Measurements from ENCODE around the gene NFKBIZ.
A peak's percentile ranks its signal among the peaks of the same experiment; 100 is the strongest.
"Not testable (repeated sequence)": the region's sequence is repeated elsewhere in the genome, so short reads cannot be mapped to it uniquely, and the experiment has no call there.

The NFKBIZ gene

DNA sequence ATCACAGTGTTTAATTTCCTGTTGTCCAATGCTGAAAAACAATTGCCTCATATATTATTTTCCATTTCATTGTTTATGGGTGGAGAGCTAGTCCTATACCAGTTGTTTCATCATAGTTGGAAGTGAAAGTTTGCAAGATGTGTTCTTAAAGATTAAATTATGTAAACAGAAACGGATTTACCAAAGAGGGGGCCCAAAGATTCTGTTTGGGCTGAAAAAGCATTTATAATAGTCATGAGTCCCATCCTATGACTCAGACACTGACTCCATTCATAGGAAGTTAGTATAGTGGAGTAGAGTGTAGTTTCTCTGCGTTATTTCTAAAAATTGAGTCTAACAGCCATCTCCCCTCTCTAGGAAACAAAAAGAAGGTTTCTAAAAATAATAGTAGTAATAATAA, 24.3 kb downstream of the NFKBIZ start:
- no peak for DNase-seq (ENCODE audit: low read depth)

DNA sequence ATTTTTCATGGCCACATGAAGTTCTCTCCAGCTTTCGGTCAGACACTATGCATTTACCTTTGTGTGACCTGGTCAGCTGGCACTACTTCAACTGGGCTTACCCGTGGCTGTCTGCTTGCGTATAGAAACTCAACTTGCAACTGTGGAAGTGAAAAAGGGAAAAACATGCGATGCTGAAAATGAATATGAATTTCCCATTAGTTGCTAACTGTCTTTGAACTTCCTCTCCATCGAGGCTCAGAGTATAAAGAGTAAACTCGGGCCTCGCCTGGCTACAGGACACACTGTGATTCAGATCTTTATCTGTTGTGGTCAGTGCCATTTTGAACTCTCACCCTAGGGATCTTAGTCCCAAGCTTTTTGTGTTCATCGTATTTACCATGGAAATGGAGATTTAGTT, 26.8 kb downstream of the NFKBIZ start:
- no peak for DNase-seq (ENCODE audit: low read depth)

DNA sequence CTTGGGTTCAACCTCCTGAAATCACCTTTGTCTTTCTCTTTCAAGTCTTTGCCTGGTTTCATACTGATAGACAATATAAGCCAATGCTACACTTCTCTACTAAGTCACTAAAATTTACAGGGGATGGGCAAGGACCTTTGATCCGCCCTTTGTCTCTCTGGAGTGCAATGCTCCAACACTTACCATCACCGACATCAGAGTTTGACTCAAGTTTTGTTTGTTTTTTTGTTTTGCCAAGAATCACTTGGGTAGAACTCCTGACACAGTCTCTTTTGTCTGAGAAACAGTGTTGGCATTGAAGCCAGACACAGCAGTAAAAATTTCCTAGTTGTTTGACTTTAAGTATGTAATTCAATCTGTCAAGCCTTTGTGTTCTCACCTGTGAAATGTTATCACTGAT, 29.3 kb downstream of the NFKBIZ start:
- DNase-seq (ENCODE audit: low read depth), result no peak

DNA sequence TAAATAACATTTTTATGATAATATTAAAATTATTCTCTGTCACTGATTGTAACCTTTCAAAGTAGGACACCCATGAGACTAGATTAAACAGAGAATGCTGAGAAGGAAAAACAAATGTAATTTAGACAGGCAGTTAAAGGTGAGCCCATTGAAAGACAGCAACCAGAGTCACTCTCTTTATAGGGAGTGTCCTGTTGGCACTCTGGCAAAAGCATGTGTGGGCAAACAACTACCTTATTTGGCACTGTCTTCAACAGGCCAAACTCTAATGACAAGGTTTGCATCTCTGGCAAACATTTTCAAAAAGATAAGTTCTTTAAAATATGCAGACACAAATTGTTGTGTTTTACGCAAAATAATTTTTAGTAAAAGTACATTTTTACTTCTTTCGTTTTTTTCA, 29.8 kb downstream of the NFKBIZ start:
- DNase-seq (ENCODE audit: low read depth), result no peak

DNA sequence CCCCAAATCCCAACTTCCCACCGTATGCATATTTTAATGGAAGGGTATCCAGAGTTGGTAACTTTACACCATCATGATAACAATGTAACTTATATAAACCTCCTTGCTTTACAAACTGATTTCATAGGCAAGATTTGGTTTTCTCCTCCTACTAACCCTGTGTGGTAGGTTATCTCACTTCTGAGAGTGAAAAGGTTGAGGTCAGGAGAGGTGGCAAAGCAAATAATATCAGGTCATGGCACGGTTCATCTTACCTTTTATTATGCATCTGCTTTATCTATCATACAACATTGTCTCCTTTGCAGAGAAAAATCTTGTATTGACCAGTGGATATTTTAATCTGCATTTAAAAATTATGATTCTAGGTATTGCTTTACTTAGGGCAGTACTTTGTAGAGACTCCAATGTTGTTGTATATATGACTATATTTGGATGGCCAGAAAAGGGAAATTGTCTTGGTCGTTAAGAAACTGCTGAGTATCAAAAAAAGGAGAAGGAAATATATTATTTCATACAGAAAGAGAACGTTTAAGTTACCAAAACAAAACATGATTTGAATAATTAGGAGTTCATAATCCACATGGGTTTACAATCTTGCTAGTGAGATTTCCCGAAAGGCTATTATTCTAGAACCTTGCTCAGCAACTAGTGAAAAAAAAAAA, 30.4 kb downstream of the NFKBIZ start:
- no peak for DNase-seq (ENCODE audit: low read depth)

DNA sequence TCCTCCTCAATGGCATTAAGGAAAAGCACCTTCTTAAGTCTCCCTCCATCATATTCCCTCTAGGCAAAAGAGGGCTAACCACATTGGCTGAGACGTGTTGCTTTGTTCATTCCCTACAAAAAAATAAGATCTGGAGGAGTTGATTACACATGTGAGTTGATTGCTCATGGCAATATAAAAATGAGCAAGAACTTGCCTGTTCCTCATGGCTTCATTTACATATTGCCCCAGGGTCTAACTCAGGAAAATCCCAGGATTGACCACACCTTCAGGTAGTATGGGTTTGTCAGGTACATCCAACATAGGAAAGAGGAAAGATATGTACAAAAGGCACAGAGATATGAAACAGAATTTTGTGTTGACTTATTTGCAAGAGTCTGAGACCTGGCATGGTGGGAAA, 35.5 kb downstream of the NFKBIZ start:
- DNase-seq (ENCODE audit: low read depth), result no peak

DNA sequence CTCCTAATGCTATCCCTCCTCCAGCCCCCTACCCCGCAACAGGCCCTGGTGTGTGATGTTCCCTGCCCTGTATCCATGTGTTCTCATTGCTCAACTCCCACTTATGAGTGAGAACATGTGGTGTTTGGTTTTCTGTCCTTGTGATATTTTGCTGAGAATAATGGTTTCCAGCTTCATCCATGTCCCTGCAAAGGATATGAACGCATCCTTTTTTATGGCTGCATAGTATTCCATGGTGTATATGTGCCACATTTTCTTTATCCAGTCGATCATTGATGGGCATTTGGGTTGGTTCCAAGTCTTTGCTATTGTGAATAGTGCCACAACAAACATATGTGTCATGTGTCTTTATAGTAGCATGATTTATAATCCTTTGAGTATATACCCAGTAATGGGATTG, 36.3 kb downstream of the NFKBIZ start:
- DNase-seq (ENCODE audit: low read depth), result not testable (repeated sequence)

DNA sequence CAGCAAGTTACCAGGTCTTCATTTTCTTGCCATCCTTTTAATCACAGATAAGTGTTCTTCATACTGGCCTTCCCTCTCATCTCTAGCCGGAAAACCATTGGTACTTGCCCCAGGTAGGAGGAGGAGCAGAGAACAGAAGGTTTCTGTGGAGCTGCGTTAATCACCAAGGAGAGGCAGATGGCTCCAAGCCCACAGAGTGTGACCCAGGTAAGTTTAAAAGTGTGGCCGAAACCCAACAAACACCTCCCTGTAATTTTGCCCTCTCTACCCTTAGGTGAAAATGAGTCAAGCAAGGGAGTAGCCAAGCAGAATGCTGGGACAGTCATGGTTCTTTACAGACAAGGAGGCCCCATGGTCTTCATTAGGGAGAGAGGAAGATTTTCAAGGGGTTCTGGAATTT, 37.3 kb downstream of the NFKBIZ start:
- no peak for DNase-seq (ENCODE audit: low read depth)

DNA sequence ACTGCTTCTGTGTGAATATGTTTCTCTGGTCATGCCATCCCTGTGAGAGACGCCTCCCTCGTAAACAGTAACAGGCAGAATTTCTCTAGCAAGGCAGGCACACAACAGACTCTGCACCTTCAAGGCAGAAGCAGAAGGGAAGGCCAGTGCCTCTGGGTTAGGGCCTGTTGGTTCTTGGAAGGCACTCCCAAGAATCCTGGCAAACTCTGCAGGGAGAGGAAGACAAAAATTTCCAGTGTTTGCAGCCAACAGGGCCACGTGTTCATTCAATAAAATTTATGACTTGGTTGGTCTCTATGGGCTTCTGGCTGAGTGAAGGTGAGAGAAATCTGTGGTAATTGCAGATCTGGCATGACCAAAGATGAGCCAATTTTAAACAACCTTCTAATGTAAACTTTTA, 39.3 kb downstream of the NFKBIZ start:
- DNase-seq (ENCODE audit: low read depth), result no peak

DNA sequence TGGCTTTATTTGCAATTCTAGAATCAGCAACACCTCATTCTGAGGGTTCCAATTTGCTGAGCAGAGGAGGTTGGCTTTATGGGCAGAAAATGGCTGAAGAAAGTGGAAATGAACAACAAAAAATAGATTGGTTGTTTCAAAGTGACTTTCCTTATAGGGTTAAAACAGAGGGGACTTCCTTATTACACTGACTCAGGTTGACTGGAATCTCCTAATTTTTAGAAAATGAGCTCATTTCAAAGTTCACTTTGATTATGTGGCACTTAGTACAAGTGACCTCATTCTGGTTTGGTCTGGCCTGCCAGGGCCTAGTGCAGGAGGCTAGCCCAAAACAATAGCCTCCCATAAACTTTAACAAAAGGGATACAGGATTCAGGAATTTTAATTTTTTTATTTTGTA, 41.4 kb downstream of the NFKBIZ start:
- DNase-seq (ENCODE audit: low read depth), result peak; percentile 41

DNA sequence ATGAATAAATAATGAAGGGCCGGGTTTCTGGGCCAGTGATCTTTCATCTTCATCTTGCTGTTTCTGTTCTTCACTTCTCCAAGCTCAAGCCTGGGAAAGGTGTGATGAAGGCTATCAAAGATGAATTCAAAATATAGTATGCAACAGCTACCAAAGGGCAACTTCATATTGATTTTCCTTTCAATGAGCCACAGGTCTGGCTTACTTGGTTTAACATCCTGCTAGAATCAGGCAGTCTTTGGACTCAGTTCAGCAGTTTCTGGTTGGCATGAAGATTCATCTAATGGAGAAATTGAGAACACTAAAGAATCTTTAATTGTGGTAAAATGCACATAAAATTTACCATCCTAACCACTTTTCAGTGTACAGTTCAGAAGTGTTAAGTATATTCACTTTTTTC, 43.3 kb downstream of the NFKBIZ start:
- DNase-seq (ENCODE audit: low read depth), result no peak

DNA sequence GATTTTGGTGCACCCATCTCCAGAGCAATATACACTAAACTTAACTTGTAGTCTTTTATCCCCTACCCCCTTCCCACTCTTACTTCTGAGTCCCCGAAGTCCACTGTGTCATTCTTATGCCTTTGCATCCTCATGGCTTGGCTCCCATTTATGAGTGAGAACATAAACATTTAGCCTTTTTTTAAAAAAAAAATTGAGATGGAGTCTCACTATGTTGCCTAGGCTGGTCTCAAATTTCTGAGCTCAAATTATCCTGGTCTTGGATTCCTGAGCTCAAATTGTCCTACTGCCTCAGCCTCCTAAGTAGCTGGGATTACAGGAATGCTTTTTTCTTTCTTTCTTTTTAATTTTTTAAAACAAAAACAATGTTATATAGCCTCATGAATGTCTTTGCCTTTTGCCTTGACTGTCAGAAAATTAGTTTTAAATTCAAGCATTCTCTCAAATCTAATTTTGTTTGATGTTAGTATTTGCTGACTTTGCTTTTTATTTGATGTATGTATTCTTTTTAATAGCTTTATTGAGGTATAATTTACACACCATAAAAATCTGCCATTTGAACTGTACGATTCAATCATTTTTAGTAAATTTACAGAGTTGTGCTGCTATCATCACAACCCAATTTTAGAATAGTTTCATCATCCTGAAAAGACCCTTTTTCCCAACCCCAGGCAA, 46.9 kb downstream of the NFKBIZ start:
- no peak for DNase-seq (ENCODE audit: low read depth)

DNA sequence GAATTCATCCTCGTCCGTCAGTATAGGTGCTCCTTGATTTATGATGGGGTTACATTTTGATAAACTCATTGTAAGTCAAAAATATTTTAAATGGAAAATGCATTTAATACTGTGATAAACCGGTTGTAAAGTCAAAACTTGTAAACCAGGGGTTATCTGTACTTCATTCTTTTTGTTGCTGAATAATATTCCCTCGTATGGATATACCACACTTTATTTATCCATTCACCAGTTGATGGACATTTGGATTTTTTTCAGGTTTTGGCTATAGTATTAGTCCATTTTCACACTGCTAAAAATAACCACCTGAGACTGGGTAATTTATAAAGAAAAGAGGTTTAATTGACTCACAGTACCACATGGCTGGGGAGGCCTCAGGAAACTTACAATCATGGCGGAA, 47.7 kb downstream of the NFKBIZ start:
- DNase-seq (ENCODE audit: low read depth), result no peak

DNA sequence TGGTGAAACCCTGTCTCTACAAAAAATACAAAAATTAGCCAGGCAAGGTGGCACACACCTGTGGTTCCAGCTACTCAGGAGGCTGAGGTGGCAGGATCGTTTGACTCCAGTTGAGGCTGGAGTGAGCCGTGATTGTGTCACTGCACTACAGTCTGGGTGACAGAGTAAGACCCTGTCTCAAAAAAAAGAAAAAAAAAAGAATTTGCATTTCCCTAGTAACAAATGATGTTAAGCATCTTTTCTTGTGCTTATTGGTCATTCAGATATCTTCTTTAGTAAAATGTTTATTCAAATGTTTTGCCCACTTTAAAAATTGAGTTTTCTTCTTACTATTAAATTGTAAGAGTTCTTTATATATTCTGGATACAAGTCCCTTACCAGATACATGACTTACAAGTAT, 48.7 kb downstream of the NFKBIZ start:
- DNase-seq (ENCODE audit: low read depth), result no peak

DNA sequence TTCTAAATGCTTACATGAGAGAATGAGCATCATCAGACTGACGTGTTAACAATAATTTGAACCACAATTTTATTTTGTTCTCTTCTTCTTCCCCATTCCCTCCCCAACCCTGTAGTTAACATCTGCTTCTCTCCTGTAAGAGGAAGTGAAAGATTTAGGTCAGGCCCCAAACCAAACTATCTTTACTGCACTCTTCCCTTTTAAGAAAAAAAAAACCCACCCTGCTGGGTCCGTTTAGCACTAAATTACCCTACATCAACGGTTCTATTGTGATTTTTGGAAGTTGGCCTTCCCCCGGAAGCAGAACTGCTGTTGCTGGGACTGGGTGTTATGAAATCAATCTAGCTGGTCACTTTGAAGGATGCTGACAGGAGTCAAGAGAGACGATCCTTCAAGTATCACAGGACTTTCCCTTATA, 49.4 kb downstream of the NFKBIZ start:
- no peak for DNase-seq (ENCODE audit: low read depth)

DNA sequence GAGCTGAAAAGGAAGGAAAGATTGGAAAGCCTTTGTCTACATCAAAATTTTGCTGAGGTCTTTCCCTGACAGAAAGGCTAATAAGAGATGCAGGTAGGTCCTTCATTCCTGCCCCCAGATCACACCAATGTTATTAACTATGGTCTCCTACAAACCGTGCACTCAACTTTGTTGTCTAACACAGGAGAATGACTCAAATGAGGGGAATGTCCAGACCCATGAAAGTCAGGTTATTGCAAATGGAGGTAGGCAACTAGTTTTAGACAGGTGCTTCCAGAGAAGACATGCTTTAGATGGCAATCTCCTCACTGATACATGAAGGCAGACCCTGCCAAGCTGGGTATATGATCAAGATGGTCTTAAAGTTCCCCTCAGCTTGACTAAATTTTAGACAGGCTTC, 51.0 kb downstream of the NFKBIZ start:
- DNase-seq (ENCODE audit: low read depth), result no peak

DNA sequence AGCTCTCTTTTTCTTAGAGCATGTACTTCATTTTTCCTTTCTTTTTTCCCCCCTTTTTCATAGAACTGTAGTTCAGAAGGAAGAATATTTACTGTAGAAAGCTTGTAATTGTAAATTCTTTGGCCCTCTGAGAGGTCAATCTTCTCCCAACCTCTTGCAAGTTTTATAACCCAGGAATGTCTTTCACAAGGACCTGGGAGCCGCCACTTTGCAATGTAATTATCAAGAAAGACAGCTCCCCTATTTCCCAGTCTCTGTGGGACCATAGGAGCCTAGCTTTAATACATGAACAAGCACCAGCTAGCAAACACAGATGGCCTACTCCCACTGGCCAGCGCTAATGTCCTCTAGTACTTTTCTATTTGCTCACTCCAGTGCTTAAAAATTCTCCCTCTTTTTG, 51.4 kb downstream of the NFKBIZ start:
- DNase-seq (ENCODE audit: low read depth), result no peak

DNA sequence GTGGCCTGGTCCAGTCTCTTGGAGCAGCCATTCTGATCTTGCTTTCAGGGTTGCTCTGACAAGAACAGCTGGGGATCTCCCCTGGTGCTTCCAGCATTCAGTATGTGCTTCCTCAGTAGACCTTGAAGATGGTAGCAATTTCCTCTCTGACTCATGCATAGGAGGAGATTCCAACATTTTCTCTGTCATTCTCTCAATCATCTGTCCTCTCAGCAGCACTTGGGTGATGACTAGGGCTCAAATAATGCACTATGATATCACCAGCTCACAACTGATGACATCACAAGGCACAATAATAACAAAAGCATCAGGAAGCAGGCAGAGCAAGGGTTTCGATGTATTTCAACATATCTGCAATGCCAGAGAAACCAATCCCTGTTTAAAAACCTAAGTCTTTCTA, 52.7 kb downstream of the NFKBIZ start:
- peak; percentile 85 for DNase-seq (ENCODE audit: low read depth)

DNA sequence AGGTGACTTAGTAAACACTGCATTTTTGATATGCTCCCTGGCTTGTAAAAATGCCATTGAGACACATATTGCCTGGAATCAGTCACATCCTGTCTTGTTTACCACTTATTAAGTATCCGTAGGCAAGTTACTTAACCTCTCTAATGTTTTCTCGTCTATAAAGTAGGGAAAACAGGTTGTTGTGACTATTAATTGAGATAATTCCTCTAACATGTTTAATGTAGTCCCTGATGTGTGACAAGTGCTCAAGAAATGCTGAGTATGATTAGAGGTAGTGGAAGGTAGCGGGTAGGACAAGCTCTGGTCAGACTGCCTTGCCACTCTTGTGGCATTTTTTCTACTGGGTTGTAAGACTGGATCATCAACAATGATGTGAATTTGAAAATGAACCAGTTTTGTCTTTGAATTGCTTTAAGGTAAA, 54.1 kb downstream of the NFKBIZ start:
- no peak for DNase-seq (ENCODE audit: low read depth)

DNA sequence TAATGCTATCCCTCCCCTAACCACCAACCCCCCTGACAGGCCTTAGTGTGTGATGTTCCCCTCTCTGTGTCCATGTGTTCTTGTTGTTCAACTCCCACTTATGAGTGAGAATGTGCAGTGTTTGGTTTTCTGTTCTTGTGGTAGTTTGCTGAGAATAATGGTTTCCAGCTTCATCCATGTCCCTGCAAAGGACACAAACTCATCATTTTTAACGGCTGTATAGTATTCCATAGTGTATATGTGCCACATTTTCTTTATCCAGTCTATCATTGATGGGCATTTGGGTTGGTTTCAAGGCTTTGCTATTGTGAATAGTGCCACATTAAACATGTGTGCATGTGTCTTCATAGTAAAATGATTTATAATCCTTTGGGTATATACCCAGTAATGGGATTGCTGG, 56.3 kb downstream of the NFKBIZ start:
- not testable (repeated sequence) for DNase-seq (ENCODE audit: low read depth)

Data from GM04503 (cell line).